Testis (tissue), 3 donors: Measurements from ENCODE around the gene PPP2CA. TPM values are rescaled to one million over a fixed set of nuclear protein-coding genes. Genes with fewer than 3 reads are reported as not detected.
"Not testable (repeated sequence)": the region's sequence is repeated elsewhere in the genome, so short reads cannot be mapped to it uniquely, and the experiment has no call there.

ENCODE experiments used
- DNase-seq: peaks from one replicate; pipeline ENCODE4 v3.0.0-alpha.2; 2019
- H3K27ac ChIP-seq, 2 donors: fragments of 200-600 bp; sonication (generic); one replicate each; pipeline ENCODE4 v1.5.1; 2019
- H3K27me3 ChIP-seq: fragments of 200-600 bp; sonication (generic); one replicate; pipeline ENCODE4 v1.5.1; 2019
- H3K36me3 ChIP-seq: fragments of 200-600 bp; sonication (generic); one replicate; pipeline ENCODE4 v1.5.1; 2017; ENCODE audit warnings: low read depth; ENCODE audit errors: missing control alignments
- H3K4me1 ChIP-seq: fragments of 200-600 bp; sonication (generic); one replicate; pipeline ENCODE4 v1.5.1; 2019
- H3K4me3 ChIP-seq, 2 donors: fragments of 200-600 bp; sonication (generic); one replicate each; pipeline ENCODE4 v1.5.1; 2017 to 2019
- H3K9me3 ChIP-seq: fragments of 200-600 bp; sonication (generic); one replicate; pipeline ENCODE4 v1.5.1; 2017
- POLR2A ChIP-seq: fragments of 450-650 bp; IDR thresholded peaks from one replicate; pipeline ENCODE4 v1.6.1; 2017; ENCODE audit warnings: antibody characterized with exemption, mild to moderate bottlenecking, moderate library complexity
- WGBS, 2 donors: methylation state at CpG; one replicate each; pipeline ENCODE4 v1.1.5; 2018; 5-methylcytosine and 5-hydroxymethylcytosine counted together
- intact Hi-C: fragments of 100-400 bp; cut with DNase I; formaldehyde crosslinking; loops from one replicate; pipeline ENCODE4 v1.15.1; 2023; ENCODE audit warnings: low total_unique reads
- polyA plus RNA-seq: library from polyadenylated mRNA; stranded (reverse); fragments of 350-450 nt; fragmentation: Illumina TruSeq; extraction: RNeasy Lipid Tissue Mini Kit (QIAGEN cat#74804); gene quantifications from one replicate; pipeline ENCODE4 v1.2.3, GENCODE V29; 2014; ENCODE audit warnings: low read depth, low replicate concordance; ENCODE audit not compliant: insufficient read depth
- total RNA-seq, 2 donors: library from RNA; depleted of rRNA; stranded (reverse); fragments of >200 nt; gene quantifications; one replicate each; pipeline ENCODE4 v1.2.3, GENCODE V29; 2016
- TF ChIP-seq, protein P1 (sequence below), 3 experiments: fragments of 450-650 bp in 2 of 3; fragments of 200-600 bp in 1 of 3; sonication (generic) in 1 of 3; IDR thresholded peaks; one replicate each; pipeline ENCODE4 v1.5.1; 2016 to 2019; ENCODE audit warnings: antibody characterized with exemption in 3 of 3, mild to moderate bottlenecking in 2 of 3, moderate library complexity in 1 of 3

PPP2CA gene
- total and polyA plus RNA-seq, 3 donors from 2014 or later, result 105 to 214 (median 125) TPM

DNA sequence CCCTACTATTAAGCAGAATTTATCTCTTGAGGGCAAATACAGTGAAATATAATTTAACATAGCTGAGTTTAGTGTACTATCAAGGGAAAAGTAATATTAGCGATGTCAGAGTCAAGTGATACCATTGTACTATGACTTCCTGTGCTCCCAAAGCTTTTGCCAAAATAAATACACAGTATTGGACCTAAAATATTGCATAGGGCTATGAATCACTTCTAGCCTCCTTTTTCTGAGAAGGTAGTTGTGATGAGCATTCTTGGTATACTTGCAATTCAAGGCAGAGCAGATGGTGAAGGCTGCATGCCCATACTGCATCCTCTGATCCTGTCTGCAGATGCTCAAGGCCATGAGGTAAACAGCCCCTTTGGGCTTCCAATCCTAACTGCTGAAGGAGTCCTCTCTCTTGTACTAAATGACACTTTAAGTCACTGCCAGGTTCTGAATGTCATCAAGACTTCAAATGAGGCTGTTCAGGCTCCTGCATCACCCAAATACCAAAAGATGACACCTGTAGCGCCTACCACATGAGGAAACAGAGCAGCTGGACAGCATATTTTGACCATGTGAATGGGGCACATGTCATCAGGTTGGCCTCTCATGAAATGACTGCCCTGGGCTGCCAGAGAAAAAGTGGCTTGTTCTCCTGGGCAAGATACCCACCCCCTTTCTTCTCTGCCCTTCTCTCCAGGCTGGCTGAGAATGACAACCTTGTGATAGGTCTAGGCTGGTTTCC, 29.7 kb upstream of the PPP2CA start:
- Histone ChIP-seq H3K9me3 (no peaks in the 10 kb centered on the region), H3K27me3 (no peaks in the 10 kb centered on the region), H3K4me1 (no peaks in the 10 kb centered on the region), H3K36me3 (no peaks in the 10 kb centered on the region), H3K27ac (no peak overlapping the region), H3K4me3 (no peak overlapping the region)
- DNase-seq, result no peak
- intact Hi-C loops, result no loop called here
- 72 to 79% methylated on average over 2 of the region's 2 CpGs for WGBS, 2 donors
- no peak for TF ChIP-seq POLR2A
- TF ChIP-seq, protein P1, sequence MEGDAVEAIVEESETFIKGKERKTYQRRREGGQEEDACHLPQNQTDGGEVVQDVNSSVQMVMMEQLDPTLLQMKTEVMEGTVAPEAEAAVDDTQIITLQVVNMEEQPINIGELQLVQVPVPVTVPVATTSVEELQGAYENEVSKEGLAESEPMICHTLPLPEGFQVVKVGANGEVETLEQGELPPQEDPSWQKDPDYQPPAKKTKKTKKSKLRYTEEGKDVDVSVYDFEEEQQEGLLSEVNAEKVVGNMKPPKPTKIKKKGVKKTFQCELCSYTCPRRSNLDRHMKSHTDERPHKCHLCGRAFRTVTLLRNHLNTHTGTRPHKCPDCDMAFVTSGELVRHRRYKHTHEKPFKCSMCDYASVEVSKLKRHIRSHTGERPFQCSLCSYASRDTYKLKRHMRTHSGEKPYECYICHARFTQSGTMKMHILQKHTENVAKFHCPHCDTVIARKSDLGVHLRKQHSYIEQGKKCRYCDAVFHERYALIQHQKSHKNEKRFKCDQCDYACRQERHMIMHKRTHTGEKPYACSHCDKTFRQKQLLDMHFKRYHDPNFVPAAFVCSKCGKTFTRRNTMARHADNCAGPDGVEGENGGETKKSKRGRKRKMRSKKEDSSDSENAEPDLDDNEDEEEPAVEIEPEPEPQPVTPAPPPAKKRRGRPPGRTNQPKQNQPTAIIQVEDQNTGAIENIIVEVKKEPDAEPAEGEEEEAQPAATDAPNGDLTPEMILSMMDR (IDR thresholded peaks at IDR 0.05), result no peak

DNA sequence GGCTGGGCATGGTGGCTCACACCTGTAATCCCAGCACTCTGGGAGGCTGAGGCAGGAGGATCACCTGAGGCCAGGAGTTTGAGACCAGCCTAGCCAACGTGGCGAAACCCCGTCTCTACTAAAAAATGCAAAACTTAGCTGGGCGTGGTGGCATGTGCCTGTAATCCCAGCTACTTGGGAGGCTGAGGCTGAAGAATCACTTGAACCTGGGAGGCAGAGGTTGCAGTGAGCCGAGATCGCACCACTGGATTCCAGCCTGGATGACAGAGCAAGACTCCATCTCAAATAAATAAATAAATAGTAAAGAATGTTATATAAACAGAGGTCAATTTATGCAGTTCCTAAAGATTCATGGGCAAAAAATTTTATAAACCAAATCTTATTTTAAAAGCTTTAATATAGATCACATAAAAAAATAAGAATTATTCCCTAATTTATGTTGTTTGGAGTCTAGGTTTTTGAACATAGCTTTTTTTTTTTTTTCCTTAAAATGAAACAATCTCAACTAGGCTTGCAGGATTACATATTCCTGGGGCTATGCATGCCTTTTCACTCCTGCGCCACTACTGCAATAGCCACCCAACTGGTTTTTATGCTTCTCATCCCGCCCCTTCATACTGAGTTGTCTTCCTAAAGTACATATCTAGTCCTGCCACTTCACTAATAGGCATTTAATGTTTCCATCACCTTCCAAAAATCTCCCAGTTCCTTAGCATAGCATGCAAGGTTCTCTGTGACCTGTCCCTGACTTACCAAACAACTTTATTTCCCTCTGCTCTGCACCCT, 27.7 kb upstream of the PPP2CA start:
- 92 to 96% methylated on average over 8 of the region's 8 CpGs for WGBS, 2 donors
- not testable (repeated sequence) for H3K4me3 ChIP-seq, H3K27me3 ChIP-seq

DNA sequence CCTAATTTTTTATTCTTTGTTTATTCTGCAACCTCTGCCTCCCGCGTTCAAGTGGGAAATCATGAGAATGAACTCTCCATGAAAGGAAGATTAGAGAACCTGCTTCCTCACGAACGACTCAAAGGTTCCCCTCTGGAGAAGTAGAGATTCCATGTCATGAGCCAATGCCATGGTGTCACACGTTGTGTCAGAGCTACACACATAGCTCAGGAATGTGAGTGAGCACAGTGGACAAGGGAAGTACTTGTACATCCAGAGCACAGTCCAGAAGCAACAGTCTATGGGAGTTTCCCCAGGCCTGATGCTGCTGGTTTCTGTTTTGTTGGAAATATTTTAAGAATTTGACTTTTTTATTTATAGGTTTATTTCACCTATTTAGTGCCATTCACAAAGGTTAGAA, 26.8 kb upstream of the PPP2CA start:
- Histone ChIP-seq H3K4me3 (no peak overlapping the region), H3K27me3 (no peaks in the 10 kb centered on the region), H3K36me3 (no peaks in the 10 kb centered on the region), H3K4me1 (no peaks in the 10 kb centered on the region), H3K27ac (no peak overlapping the region), H3K9me3 (no peaks in the 10 kb centered on the region)
- DNase-seq, result no peak
- 75 to 89% methylated on average over 5 of the region's 5 CpGs for WGBS, 2 donors
- TF ChIP-seq POLR2A, result no peak
- TF ChIP-seq, protein P1 (IDR thresholded peaks at IDR 0.05), result no peak
- intact Hi-C loops, result no loop called here

More for the DNA sequence above, 27.7 kb upstream of the PPP2CA start:
- DNase-seq, H3K4me1 ChIP-seq, intact Hi-C loops, H3K27ac ChIP-seq, H3K9me3 ChIP-seq, H3K36me3 ChIP-seq: not testable (repeated sequence)

DNA sequence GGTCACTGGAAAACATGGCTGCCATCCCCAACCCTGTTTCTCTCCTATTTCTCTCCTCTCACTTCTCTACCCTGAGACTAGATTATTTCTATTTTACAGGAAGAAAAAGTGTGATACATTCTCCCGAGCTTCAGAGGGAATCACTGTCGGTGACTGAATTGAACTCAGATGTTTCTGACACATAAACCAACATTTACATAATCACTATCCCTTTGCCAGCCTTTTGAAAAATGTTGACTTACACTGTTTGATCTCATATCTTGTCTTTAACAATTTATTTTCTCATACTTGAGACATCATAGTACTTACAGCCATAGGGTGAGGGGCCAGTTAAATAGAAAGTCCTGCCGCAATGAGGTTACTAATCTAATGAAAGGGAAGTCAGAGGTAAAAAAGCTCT, 25.1 kb upstream of the PPP2CA start:
- H3K4me1 ChIP-seq, result no peaks in the 10 kb centered on the region
- 88 to 96% methylated on average over 3 of the region's 3 CpGs for WGBS, 2 donors
- TF ChIP-seq, protein P1 (IDR thresholded peaks at IDR 0.05), result no peak
- TF ChIP-seq POLR2A, result no peak
- no peak overlapping the region for H3K4me3 ChIP-seq
- no peaks in the 10 kb centered on the region for H3K27me3 ChIP-seq
- H3K27ac ChIP-seq, result no peak overlapping the region
- H3K36me3 ChIP-seq, result no peaks in the 10 kb centered on the region
- H3K9me3 ChIP-seq, result no peaks in the 10 kb centered on the region
- intact Hi-C loops, result no loop called here
- DNase-seq, result no peak

DNA sequence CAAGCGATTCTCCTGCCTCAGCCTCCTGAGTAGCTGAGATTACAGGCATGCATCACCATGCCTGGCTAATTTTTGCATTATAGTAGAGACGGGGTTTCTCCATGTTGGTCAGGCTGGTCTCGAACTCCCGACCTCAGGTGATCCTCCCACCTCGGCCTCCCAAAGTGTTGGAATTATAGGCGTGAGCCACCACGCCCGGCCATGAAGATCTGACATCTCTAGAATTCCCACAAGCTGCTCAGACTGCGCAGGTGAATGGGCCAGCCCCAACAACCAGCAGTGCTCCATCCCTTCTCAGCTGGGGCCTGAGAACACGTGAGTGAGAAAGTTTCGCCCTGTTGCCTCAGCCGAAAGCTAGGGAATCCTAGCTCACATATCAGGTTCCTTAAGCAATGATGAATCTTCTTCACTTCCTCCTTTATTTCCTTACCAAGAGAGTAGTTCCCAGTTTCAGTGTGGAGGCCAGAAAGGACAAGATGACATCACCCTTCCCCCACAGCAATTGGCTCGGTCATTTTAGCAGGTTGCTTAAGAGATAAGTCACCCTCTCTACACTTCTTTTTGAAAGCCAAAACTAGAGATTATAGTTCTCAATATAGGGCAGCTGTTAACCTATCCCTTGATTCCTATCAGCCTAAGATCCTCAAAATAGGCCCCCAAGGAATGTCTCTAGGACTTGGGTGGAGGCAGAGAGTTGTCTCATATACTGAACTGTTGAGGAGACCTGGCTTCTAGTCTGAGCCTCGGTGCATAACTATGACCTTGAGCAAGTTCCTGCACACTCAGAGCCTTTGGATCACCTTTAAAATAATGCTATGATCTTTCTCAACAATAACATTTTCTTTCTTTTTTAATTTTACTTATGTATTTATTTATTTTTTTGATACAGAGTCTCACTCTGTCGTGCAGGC, 23.9 kb upstream of the PPP2CA start:
- TF ChIP-seq, protein P1 (IDR thresholded peaks at IDR 0.05), result no peak
- TF ChIP-seq POLR2A, result no peak
- no peak for DNase-seq
- intact Hi-C loops, result no loop called here
- H3K4me1 ChIP-seq, result no peaks in the 10 kb centered on the region
- no peaks in the 10 kb centered on the region for H3K36me3 ChIP-seq
- no peak overlapping the region for H3K27ac ChIP-seq
- H3K27me3 ChIP-seq, result no peaks in the 10 kb centered on the region
- WGBS, 2 donors, result 84 to 85% methylated on average over 15 of the region's 15 CpGs
- H3K4me3 ChIP-seq, result no peak overlapping the region
- H3K9me3 ChIP-seq, result no peaks in the 10 kb centered on the region
